ENCODE results near the gene MBD1.

The MBD1 gene

GRCh38 chr18:50279752-50280151, 1.6 kb downstream of the MBD1 start:
- TF ChIP-seq, protein P1, sequence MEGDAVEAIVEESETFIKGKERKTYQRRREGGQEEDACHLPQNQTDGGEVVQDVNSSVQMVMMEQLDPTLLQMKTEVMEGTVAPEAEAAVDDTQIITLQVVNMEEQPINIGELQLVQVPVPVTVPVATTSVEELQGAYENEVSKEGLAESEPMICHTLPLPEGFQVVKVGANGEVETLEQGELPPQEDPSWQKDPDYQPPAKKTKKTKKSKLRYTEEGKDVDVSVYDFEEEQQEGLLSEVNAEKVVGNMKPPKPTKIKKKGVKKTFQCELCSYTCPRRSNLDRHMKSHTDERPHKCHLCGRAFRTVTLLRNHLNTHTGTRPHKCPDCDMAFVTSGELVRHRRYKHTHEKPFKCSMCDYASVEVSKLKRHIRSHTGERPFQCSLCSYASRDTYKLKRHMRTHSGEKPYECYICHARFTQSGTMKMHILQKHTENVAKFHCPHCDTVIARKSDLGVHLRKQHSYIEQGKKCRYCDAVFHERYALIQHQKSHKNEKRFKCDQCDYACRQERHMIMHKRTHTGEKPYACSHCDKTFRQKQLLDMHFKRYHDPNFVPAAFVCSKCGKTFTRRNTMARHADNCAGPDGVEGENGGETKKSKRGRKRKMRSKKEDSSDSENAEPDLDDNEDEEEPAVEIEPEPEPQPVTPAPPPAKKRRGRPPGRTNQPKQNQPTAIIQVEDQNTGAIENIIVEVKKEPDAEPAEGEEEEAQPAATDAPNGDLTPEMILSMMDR (IDR thresholded peaks at IDR 0.05; ENCODE audit: insufficient read depth, low read depth, low read length, missing control alignments), result no peak
- H3K4me3 ChIP-seq (ENCODE audit: low read depth, low read length), result peak overlapping the region; percentile 90
- DNase-seq (ENCODE audit: low read depth), result no peak

DNA sequence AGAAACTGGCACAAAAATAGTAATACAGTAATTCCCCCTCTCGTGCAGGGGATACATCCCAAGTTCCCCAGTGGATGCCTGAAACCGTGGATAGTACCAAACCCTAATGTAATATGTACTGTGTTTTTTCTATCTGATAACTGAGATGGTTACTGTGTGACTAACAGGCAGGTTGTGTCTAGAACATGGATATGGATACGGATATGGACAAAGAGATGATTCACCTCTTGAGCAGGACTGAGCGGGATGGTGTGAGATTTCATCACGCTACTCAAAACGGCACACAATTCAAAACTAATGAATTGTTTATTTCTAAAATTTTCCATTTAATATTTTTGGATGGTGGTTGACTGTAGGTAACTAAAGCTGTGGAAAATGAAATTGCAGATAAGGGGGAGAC, 3.4 kb downstream of the MBD1 start:
- TF ChIP-seq, protein P1 (IDR thresholded peaks at IDR 0.05; ENCODE audit: insufficient read depth, low read depth, low read length, missing control alignments), result no peak
- DNase-seq (ENCODE audit: low read depth), result no peak
- H3K4me3 ChIP-seq (ENCODE audit: low read depth, low read length), result no peak overlapping the region

- no peak overlapping the region for H3K4me3 ChIP-seq (ENCODE audit: low read depth, low read length)
- TF ChIP-seq, protein P1 (IDR thresholded peaks at IDR 0.05; ENCODE audit: insufficient read depth, low read depth, low read length, missing control alignments), result no peak
- DNase-seq (ENCODE audit: low read depth), result no peak
Observed at GRCh38 chr18:50276452-50276851, 4.9 kb downstream of the MBD1 start.

- no peak overlapping the region for H3K4me3 ChIP-seq (ENCODE audit: low read depth, low read length)
- no peak for DNase-seq (ENCODE audit: low read depth)
- TF ChIP-seq, protein P1 (IDR thresholded peaks at IDR 0.05; ENCODE audit: insufficient read depth, low read depth, low read length, missing control alignments), result no peak
Observed at GRCh38 chr18:50275503-50276036, 5.8 kb downstream of the MBD1 start.

GRCh38 chr18:50274941-50275340, 6.4 kb downstream of the MBD1 start:
- no peak overlapping the region for H3K4me3 ChIP-seq (ENCODE audit: low read depth, low read length)
- DNase-seq (ENCODE audit: low read depth), result no peak
- TF ChIP-seq, protein P1 (IDR thresholded peaks at IDR 0.05; ENCODE audit: insufficient read depth, low read depth, low read length, missing control alignments), result no peak

DNA sequence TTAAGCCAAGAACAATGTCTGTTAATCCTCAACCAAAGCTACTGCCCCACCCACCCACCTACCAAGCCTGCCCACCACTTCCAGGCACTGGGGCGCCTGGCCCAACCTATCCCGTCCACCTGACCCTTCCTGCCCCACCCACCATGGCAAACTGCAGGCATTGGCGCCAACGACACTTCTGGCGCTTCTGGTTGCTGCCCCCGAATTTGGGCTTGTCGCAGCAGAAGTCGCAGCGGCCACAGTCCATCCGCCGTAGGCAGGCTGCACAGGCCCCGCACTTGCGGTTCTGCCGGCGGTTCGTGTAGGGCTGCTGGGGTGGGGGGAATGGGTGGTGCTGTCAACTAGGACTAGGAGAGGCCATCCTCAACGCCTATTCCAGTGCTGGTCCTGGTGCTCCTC, 7.3 kb downstream of the MBD1 start:
- H3K4me3 ChIP-seq (ENCODE audit: low read depth, low read length), result no peak overlapping the region
- no peak for DNase-seq (ENCODE audit: low read depth)
- TF ChIP-seq, protein P1 (IDR thresholded peaks at IDR 0.05; ENCODE audit: insufficient read depth, low read depth, low read length, missing control alignments), result no peak

All from GM12865 (cell line).